Natural killer cell treated with Interleukin-12 subunit alpha and Interleukin-12 subunit beta and Interleukin-15 and Interleukin-18, amount 100 ng/mL, for 72 hours (primary cell): ENCODE data around the gene CD8B2. TPM values are rescaled to one million over a fixed set of nuclear protein-coding genes. Genes with fewer than 3 reads are reported as not detected.
"Not testable (repeated sequence)": the region's sequence is repeated elsewhere in the genome, so short reads cannot be mapped to it uniquely, and the experiment has no call there.

Experiments
- ATAC-seq, 2 donors: fragments of 150-1000 bp; cut with Tn5 transposase in 1 of 2; sonication (Bioruptor Pico), chemical (Tn5 transposase) in 1 of 2; 2 replicates each; pipeline ENCODE4 v1.10.0; 2021
- DNase-seq: peaks from one replicate; pipeline ENCODE4 v3.0.0; 2022; ENCODE audit warnings: low spot score
- H3K27ac Mint-ChIP-seq, 2 donors: 1 replicate in 1 of 2; 2 replicates in 1 of 2; pipeline ENCODE4 v1.8.0; 2022; ENCODE audit warnings: mixed read lengths in 2 of 2, mild to moderate bottlenecking in 1 of 2, moderate library complexity in 1 of 2
- H3K27me3 Mint-ChIP-seq, 2 donors: 1 replicate in 1 of 2; 2 replicates in 1 of 2; pipeline ENCODE4 v1.8.0; 2022; ENCODE audit warnings: mixed read lengths in 2 of 2
- H3K36me3 Mint-ChIP-seq: one replicate; pipeline ENCODE4 v1.8.0; 2022; ENCODE audit warnings: mixed read lengths
- H3K4me1 Mint-ChIP-seq, 2 donors: 1 replicate in 1 of 2; 2 replicates in 1 of 2; pipeline ENCODE4 v1.8.0; 2022; ENCODE audit warnings: low read depth in 2 of 2, mixed read lengths in 2 of 2, mild to moderate bottlenecking in 1 of 2
- H3K4me3 Mint-ChIP-seq: one replicate; pipeline ENCODE4 v1.8.0; 2022; ENCODE audit warnings: mixed read lengths
- H3K9me3 Mint-ChIP-seq: 2 replicates; pipeline ENCODE4 v1.8.0; 2022; ENCODE audit warnings: mixed read lengths
- total RNA-seq, 2 donors: library from RNA; stranded (reverse); gene quantifications; one replicate each; pipeline ENCODE4 v1.2.3, GENCODE V29; 2022

The CD8B2 gene
- total RNA-seq, 2 donors from 2014 or later, result 0.10 to 0.61 TPM

DNA sequence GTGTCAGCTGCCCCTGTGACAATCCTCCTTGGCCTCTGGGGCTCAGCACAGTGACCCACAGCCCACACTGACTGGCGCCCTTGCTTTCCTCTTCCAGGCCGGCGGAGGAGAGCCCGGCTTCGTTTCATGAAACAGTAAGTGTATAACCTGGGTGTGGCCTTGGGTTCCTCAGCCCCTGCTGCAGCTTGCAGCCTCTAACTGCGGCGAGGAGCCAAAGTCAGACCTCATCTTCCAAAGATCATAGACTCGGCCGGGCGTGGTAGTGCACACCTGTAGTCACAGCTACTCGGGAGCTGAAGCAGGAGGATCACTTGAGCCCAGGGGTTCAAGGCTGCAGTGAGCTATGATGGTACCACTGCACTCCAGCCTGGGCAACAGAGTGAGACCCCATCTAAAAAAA, 17.0 kb downstream of the CD8B2 start:
- H3K9me3 Mint-ChIP-seq, H3K4me1 Mint-ChIP-seq, H3K27me3 Mint-ChIP-seq, DNase-seq, H3K4me3 Mint-ChIP-seq, H3K27ac Mint-ChIP-seq, H3K36me3 Mint-ChIP-seq: not testable (repeated sequence)
- peak in 1 of 2 donors; percentile 28 for ATAC-seq

DNA sequence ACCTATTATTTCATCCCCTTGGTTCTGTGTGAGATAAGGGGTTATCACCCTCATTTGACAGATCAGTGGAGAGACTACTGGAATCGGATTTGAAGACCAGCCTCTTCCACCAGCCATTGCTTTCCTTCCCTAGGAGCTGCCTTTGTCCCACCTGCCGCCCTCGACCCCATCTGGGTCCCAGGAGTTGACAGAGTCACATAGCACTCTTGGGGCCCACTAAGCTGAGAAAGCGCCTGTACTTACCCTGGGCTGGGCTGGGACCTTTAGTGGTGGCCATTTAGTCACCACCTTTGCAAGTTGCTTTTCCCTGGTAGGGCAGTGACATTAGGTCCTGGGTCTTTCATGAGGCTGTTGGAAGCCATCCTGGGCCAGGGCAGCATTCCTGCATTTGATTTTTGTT, 17.6 kb downstream of the CD8B2 start:
- not testable (repeated sequence) for H3K4me1 Mint-ChIP-seq, H3K9me3 Mint-ChIP-seq, H3K36me3 Mint-ChIP-seq, H3K27me3 Mint-ChIP-seq, DNase-seq, H3K27ac Mint-ChIP-seq, H3K4me3 Mint-ChIP-seq
- peak in 1 of 2 donors; percentile 50 for ATAC-seq

DNA sequence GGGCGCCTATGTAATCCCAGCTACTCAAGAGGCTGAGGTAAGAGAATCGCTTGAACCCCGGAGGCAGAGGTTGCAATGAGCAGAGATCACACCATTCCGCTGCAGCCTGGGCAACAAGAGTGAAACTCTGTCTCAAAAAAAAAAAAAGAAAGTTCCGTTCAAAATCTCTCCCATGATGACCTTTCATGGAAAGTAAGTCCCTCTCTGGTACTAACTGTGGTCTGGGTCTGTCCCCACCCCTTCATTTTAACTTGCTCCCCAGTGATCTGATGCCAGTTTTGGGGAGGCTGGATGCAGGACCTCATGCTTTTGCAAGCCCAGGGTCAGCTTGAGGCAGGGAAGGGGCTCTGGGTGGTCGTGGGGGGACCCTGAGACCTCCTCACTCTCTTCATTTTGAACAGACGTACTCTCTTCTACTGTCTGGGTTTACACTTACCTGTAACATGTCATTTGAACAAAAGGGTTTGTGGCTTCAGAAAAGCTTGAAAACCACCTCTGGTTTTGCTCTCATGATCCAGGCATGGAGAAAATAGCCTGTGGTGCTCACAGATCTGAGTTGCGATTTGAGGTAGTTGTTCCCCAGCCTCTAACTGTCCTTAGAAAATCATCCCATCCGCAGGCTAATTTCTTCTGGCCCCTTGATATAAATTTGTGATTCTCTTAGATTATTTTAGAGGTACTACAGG, 19.0 kb downstream of the CD8B2 start:
- H3K27me3 Mint-ChIP-seq, H3K9me3 Mint-ChIP-seq, H3K27ac Mint-ChIP-seq, ATAC-seq, H3K36me3 Mint-ChIP-seq, H3K4me1 Mint-ChIP-seq, DNase-seq, H3K4me3 Mint-ChIP-seq: not testable (repeated sequence)

DNA sequence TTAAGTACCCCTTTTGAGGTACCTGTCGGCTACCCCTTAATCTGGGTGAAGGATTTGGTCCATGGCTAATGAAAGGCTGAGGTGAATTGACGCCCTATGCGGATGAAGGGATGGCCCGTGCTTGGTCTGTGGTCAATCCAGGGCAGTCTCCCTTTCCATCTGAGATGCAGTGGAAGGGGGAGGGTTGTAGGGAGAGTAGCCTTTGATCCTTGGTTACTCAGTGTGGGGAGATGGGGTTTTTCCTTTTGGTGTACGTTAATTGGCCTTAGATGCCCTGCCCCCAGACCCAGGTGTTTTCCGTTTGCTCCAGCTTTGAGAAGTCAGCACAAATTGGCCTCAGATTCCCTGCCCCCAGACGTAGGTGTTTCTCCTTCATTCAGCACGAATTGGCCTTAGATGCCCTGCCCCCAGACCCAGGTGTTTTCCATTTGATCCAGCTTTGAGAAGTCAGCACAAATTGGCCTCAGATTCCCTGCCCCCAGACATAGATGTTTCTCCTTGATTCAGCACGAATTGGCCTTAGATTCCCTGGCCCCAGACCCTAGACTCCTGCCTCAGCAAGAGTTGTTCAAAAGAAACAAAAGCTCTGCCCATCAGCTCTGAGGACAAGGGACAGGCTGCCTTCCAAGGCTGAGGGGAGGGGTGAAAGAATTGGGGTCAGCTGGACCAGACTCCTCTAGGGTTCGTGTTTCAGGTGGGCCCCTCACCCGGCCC, 21.7 kb downstream of the CD8B2 start:
- not testable (repeated sequence) for H3K27ac Mint-ChIP-seq, H3K36me3 Mint-ChIP-seq, H3K4me3 Mint-ChIP-seq, ATAC-seq, H3K4me1 Mint-ChIP-seq, DNase-seq, H3K9me3 Mint-ChIP-seq, H3K27me3 Mint-ChIP-seq

DNA sequence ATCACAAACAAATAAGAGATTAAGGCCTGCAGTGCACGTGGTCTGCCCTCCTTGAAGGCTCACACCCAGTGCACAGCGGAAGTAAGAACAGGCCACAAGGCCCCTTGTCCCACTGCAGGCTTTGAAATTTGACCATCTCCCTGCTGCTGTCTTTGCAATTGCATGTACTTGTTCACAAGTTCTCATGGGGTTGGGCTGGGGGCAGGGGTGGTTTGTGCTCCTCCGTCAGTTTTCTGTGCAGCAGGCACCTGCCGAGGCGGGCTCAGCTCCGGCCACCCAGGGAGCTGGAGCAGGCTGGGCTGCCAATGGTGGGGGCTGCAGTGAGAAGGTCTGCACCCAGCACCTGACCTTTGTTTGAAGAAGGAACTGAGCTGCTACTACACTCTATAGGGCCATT, 22.2 kb downstream of the CD8B2 start:
- H3K4me1 Mint-ChIP-seq, H3K9me3 Mint-ChIP-seq, H3K4me3 Mint-ChIP-seq, DNase-seq, ATAC-seq, H3K36me3 Mint-ChIP-seq, H3K27ac Mint-ChIP-seq, H3K27me3 Mint-ChIP-seq: not testable (repeated sequence)

DNA sequence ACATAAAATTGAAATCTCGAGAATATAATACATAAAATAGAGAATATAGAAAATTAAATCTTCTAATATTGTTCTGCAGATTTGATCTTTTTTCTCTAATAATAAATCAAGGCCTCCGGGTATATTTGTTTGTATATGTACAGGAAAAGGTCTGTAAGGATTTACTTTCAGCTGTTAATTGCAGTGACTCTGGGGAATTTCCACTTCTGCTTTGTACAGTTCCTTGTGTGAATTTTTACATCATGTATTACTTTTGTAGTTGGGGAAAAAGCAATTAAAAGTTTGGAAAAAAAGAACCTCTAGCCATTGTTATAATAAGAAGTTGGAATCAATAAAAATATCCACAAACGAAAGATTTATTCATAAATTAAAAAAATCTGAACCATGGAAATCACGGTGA, 23.6 kb downstream of the CD8B2 start:
- H3K4me3 Mint-ChIP-seq, H3K27ac Mint-ChIP-seq, ATAC-seq, H3K27me3 Mint-ChIP-seq, H3K36me3 Mint-ChIP-seq, H3K4me1 Mint-ChIP-seq, DNase-seq, H3K9me3 Mint-ChIP-seq: not testable (repeated sequence)

DNA sequence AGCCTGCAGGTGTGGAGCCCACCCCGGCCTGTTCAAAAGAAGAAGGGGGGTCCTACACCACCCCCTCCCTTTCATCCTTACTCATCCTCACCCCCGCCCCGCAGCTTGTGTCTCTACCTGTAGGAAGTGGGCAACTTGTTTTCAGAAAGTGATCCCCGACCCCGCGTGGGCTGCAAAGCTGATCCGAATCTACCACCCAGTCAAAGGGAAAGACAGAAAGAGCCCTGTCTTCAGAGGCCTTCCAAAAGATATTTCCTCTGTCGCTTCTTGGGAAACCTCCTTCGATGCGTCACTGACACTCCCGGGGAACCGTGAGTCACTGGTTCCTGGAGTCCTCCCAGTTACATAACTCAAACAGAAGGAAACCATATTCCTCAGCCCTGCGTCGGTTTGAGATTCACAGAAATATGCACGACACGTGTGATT, 24.3 kb downstream of the CD8B2 start:
- DNase-seq, H3K4me1 Mint-ChIP-seq, ATAC-seq: not testable (repeated sequence)

DNA sequence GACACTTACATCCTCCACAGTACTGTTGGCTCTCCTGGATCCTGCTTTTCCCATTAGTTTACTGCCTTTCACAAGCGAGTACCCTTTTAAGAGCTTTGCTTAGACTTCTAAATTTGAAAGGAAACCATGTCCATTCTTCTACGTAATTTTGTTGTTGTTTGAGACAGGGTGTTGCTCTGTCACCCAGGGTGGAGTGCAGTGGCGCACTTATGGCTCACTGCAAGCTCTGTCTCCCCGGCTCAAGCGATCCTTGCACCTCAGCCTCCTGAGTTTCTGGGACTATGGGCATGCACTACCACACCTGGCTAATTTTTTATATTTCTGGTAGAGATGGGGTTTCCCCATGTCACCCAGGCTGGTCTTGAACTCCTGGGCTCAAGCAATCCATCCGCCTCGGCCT, 24.8 kb downstream of the CD8B2 start:
- peak overlapping the region; percentile 25 for H3K4me3 Mint-ChIP-seq
- H3K27ac Mint-ChIP-seq, H3K9me3 Mint-ChIP-seq, H3K4me1 Mint-ChIP-seq, H3K36me3 Mint-ChIP-seq, DNase-seq, ATAC-seq, H3K27me3 Mint-ChIP-seq: not testable (repeated sequence)

More for the DNA sequence above, 24.3 kb downstream of the CD8B2 start:
- H3K4me3 Mint-ChIP-seq, H3K27ac Mint-ChIP-seq, H3K9me3 Mint-ChIP-seq, H3K36me3 Mint-ChIP-seq, H3K27me3 Mint-ChIP-seq: not testable (repeated sequence)

DNA sequence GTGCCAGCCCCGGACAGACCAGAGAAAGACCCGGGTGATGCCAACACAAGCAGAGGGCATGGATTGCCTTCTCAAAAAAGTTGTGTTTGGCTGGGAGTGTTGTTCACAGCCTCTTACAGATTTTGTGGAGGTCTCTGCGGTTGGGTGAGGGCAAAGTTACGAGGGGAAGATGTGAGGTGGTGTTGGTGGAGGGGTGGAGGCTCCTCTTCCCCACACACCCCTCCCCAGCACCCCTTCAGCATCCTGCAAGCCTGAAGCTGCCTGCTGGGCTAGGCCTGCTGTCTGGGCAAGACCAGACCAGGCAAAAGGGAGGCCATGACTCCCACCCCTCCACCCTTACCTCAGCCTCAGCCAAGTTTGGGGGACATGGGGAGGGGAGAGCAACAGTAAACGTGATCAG, 26.2 kb downstream of the CD8B2 start:
- H3K4me3 Mint-ChIP-seq, H3K4me1 Mint-ChIP-seq, H3K27me3 Mint-ChIP-seq, DNase-seq, H3K9me3 Mint-ChIP-seq, H3K36me3 Mint-ChIP-seq, H3K27ac Mint-ChIP-seq: not testable (repeated sequence)
- peak in 1 of 2 donors; percentile 22 for ATAC-seq

DNA sequence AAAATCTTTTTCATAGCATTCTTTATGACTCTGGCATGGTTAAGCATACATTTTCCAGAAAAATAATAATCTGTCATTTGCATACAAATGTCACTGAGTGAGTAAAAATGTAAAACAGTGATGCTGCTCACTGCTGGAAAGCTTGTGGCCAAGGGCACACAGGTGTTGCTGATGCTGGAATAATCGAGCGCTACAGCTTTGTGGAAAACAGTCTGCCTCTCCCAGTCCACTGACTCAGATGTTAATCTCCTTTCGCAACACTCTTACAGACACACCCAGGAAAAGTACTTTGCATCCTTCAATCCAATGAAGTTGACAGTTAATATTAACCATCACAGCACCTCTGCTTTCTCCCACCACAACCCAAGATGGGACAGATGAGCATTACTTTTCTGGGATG, 27.7 kb downstream of the CD8B2 start:
- H3K27me3 Mint-ChIP-seq, H3K4me1 Mint-ChIP-seq, H3K9me3 Mint-ChIP-seq, DNase-seq, H3K36me3 Mint-ChIP-seq, ATAC-seq, H3K27ac Mint-ChIP-seq, H3K4me3 Mint-ChIP-seq: not testable (repeated sequence)

DNA sequence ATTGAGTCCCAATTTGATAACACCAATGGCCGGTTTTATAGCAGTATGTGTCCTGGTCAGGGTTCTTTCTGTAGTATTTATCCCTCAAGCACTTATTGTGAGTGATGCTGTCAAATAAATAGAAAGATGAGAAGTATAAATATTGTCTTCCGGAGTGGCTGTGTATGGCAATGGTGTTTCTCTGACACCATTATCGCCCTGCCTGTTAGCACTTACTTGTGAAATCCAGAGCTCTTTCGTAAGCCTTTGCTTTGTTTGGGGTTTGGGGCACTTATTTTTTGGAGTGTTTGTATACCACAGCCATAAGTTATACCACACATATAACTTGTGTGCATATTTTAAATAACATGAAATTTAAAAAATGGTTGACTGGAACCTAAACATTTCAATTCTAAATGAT, 29.3 kb downstream of the CD8B2 start:
- no peaks in the 10 kb centered on the region for H3K9me3 Mint-ChIP-seq

DNA sequence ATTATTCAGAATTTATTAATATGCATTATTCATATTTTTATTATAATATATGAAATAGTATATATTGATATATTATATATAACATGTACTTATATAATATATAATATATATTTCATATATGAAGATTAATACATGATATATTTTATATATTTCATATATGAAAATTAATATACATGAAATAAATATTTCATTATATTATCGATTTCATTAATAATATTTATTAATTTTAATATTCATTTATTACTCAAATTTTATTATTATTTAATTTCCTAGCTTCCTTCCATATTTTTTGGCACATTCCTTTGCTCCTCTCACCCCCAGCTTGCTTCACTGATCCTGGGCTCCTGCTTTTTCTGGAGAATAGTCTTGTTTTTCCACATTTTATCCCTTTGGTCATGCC, 29.7 kb downstream of the CD8B2 start:
- DNase-seq, result no peak
- no peak for ATAC-seq
- Mint-ChIP-seq H3K36me3 (no peaks in the 10 kb centered on the region), H3K4me1 (no peaks in the 10 kb centered on the region), H3K4me3 (no peak overlapping the region), H3K27ac (no peak overlapping the region), H3K27me3 (peaks cover 4 to 8% of the 10 kb centered on the region in 2 donors), H3K9me3 (no peaks in the 10 kb centered on the region)

More for the DNA sequence above, 29.3 kb downstream of the CD8B2 start:
- Mint-ChIP-seq H3K4me3 (no peak overlapping the region), H3K27me3 (peaks cover 4 to 8% of the 10 kb centered on the region in 2 donors), H3K4me1 (no peaks in the 10 kb centered on the region), H3K27ac (no peak overlapping the region), H3K36me3 (no peaks in the 10 kb centered on the region)
- DNase-seq (no peak), ATAC-seq (no peak)

DNA sequence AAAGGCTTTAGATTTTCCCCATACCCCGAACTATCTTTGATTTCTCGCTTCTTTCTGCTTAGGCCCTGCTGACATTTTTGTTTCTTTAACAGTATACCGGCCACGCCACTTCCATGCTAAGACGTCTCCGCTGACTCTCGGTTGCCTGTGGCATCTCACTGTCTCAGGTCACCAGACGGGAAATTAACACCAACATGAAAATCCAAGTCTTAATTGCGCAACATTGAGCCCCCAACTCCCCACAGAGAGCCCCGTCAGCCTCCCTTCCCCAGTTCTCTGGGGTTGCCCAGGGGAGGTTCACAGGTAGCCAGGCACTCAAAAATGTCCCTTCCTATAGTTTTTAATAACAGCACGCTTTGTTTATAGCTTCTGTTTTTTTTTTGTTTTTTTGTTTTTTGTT, 30.2 kb downstream of the CD8B2 start:
- DNase-seq (no peak), ATAC-seq (no peak)
- H3K27ac Mint-ChIP-seq, result no peak overlapping the region
- no peaks in the 10 kb centered on the region for H3K4me1 Mint-ChIP-seq
- no peaks in the 10 kb centered on the region for H3K9me3 Mint-ChIP-seq
- no peak overlapping the region for H3K4me3 Mint-ChIP-seq
- H3K36me3 Mint-ChIP-seq, result no peaks in the 10 kb centered on the region
- H3K27me3 Mint-ChIP-seq, result peaks cover 4 to 8% of the 10 kb centered on the region in 2 donors

DNA sequence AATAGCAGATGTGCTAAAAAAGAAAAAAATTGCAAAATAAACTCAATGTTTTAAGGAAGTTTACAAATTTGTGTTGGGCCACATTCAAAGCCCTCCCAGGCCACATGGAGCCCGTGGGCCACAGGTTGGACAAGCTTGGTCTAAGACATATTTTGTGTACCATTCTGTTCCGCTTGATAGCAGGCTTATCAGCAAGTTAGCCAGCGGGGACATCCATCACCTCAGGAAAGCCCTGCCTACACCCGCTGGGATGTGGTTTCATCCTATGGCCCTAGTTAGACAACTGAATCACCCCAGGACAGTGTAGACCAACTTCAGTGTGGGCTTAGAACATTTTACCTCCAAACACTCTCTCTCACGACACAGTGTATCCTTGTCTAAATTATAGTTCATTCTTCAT, 32.6 kb downstream of the CD8B2 start:
- no peak for ATAC-seq
- H3K27me3 Mint-ChIP-seq, result peaks cover 4 to 8% of the 10 kb centered on the region in 2 donors
- peaks cover 9% of the 10 kb centered on the region for H3K36me3 Mint-ChIP-seq
- peaks cover 5% of the 10 kb centered on the region for H3K9me3 Mint-ChIP-seq
- H3K27ac Mint-ChIP-seq, result no peak overlapping the region
- H3K4me3 Mint-ChIP-seq, result no peak overlapping the region
- no peak for DNase-seq
- H3K4me1 Mint-ChIP-seq, result no peaks in the 10 kb centered on the region
